IMR-90 (cell line): ENCODE measurements around the gene ZNF727. TPM values are rescaled to one million over a fixed set of nuclear protein-coding genes. Genes with fewer than 3 reads are reported as not detected.

Experiments
- polyA plus RNA-seq, 3 experiments: library from polyadenylated mRNA; depleted of rRNA; stranded (reverse); fragments of >200 nt; gene quantifications; 2 replicates each; pipeline ENCODE4 v1.2.3, GENCODE V29; 2012; ENCODE audit warnings: low replicate concordance in 1 of 3
- total RNA-seq: library from RNA; depleted of rRNA; stranded (reverse); fragments of >200 nt; gene quantifications from 2 replicates; pipeline ENCODE4 v1.2.3, GENCODE V29; 2012; rRNA removed

The ZNF727 gene
- total and polyA plus RNA-seq, 2 of the 4 experiments (the other 2 are of a cell fraction), result not detected

Other genes with a start within 250 kb of the ZNF727 start
- gene ZNF722, start 46.6 kb upstream of the ZNF727 start, total RNA-seq, result not detected in 2 replicates
- not detected in 2 replicates for gene ZNF722, start 46.6 kb upstream of the ZNF727 start, polyA plus RNA-seq (2012; rRNA removed)
- gene ZNF735, start 161.8 kb downstream of the ZNF727 start, total RNA-seq, result not detected in 2 replicates
- gene ZNF735, start 161.8 kb downstream of the ZNF727 start, polyA plus RNA-seq (2012; rRNA removed), result not detected in 2 replicates
- not detected in 2 replicates for gene ZNF679, start 183.0 kb downstream of the ZNF727 start, total RNA-seq
- not detected in 2 replicates for gene ZNF679, start 183.0 kb downstream of the ZNF727 start, polyA plus RNA-seq (2012; rRNA removed)